ENCODE data around the gene HOXD12. TPM values are rescaled to one million over a fixed set of nuclear protein-coding genes. Genes with fewer than 3 reads are reported as not detected.
A peak's percentile ranks its signal among the peaks of the same experiment; 100 is the strongest.

HOXD12 gene
- total and polyA plus RNA-seq, 4 donors, result not detected

- Histone ChIP-seq H3K27ac (ENCODE audit: low read depth in 1 of 2, low read length in 1 of 2) (no peak overlapping the region), H3K4me1 (ENCODE audit: control insufficient read depth in 5 of 5, insufficient read depth in 5 of 5, low read length in 5 of 5) (peaks cover 0 to 26% (median 7%) of the 10 kb centered on the region in 5 donors), H3K9ac (ENCODE audit: insufficient read depth in 1 of 2, low read length in 2 of 2) (no peak overlapping the region), H3K27me3 (ENCODE audit: control insufficient read depth in 3 of 3, insufficient read depth in 3 of 3, low read length in 2 of 3) (peaks cover 8 to 94% (median 92%) of the 10 kb centered on the region in 3 donors), H3K9me3 (ENCODE audit: control insufficient read depth in 4 of 4, insufficient read depth in 3 of 4, low read length in 3 of 4) (peaks cover 0 to 22% (median 0%) of the 10 kb centered on the region in 4 donors), H3K36me3 (ENCODE audit: control insufficient read depth in 4 of 4, insufficient read depth in 4 of 4, low read length in 4 of 4) (no peaks in the 10 kb centered on the region), H3K4me3 (no peak overlapping the region)
- TF ChIP-seq CTCF (IDR thresholded peaks at IDR 0.05; ENCODE audit: control extremely low read depth, extremely low read depth), result no peak
- 3 to 9% methylated on average over 61 to 62 of the region's 62 CpGs for whole genome bisulfite sequencing, 2 donors
- no peak for ATAC-seq (ENCODE audit: insufficient read depth, low FRiP score)
- peak in 2 of 3 donors; percentile 53 to 61 for DNase-seq
These were observed 17.6 kb upstream of the HOXD12 start for GRCh38 chr2:176081837-176082524.

DNA sequence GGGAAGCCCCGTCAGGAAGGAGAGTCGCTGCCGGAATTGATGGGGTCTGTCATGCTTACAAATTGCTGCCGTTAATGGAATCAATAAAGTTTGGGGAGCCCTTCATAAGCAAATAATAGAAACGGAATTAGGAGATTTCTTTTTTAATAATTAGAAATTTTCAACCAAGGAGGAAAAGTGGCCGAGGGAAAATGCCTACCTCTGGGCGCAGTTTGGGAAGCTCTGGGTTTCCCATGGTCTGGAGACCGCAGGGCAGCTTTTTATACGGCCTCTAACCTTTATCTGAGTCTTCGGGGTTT, 17.1 kb upstream of the HOXD12 start:
- H3K36me3 ChIP-seq (ENCODE audit: control insufficient read depth in 4 of 4, insufficient read depth in 4 of 4, low read length in 4 of 4), result no peaks in the 10 kb centered on the region
- 5 to 11% methylated on average over 10 of the region's 10 CpGs for WGBS, 2 donors
- H3K9me3 ChIP-seq (ENCODE audit: control insufficient read depth in 4 of 4, insufficient read depth in 3 of 4, low read length in 3 of 4), result peaks cover 0 to 24% (median 0%) of the 10 kb centered on the region in 4 donors
- H3K9ac ChIP-seq (ENCODE audit: insufficient read depth in 1 of 2, low read length in 2 of 2), result no peak overlapping the region
- ATAC-seq (ENCODE audit: insufficient read depth, low FRiP score), result no peak
- no peak for TF ChIP-seq CTCF (IDR thresholded peaks at IDR 0.05; ENCODE audit: control extremely low read depth, extremely low read depth)
- peaks cover 8 to 94% (median 92%) of the 10 kb centered on the region in 3 donors for H3K27me3 ChIP-seq (ENCODE audit: control insufficient read depth in 3 of 3, insufficient read depth in 3 of 3, low read length in 2 of 3)
- H3K4me1 ChIP-seq (ENCODE audit: control insufficient read depth in 5 of 5, insufficient read depth in 5 of 5, low read length in 5 of 5), result peaks cover 0 to 26% (median 7%) of the 10 kb centered on the region in 5 donors
- no peak overlapping the region for H3K4me3 ChIP-seq
- no peak for DNase-seq
- no peak overlapping the region for H3K27ac ChIP-seq (ENCODE audit: low read depth in 1 of 2, low read length in 1 of 2)

- peaks cover 0 to 30% (median 7%) of the 10 kb centered on the region in 5 donors for H3K4me1 ChIP-seq (ENCODE audit: control insufficient read depth in 5 of 5, insufficient read depth in 5 of 5, low read length in 5 of 5)
- no peak overlapping the region for H3K4me3 ChIP-seq
- H3K9me3 ChIP-seq (ENCODE audit: control insufficient read depth in 4 of 4, insufficient read depth in 3 of 4, low read length in 3 of 4), result peaks cover 0 to 27% (median 0%) of the 10 kb centered on the region in 4 donors
- peak in 2 of 3 donors; percentile 47 to 55 for DNase-seq
- H3K36me3 ChIP-seq (ENCODE audit: control insufficient read depth in 4 of 4, insufficient read depth in 4 of 4, low read length in 4 of 4), result no peaks in the 10 kb centered on the region
- no peak overlapping the region for H3K27ac ChIP-seq (ENCODE audit: low read depth in 1 of 2, low read length in 1 of 2)
- TF ChIP-seq CTCF (IDR thresholded peaks at IDR 0.05; ENCODE audit: control extremely low read depth, extremely low read depth), result no peak
- ATAC-seq (ENCODE audit: insufficient read depth, low FRiP score), result no peak
- 6 to 9% methylated on average over 50 to 66 of the region's 66 CpGs for WGBS, 2 donors
- no peak overlapping the region for H3K9ac ChIP-seq (ENCODE audit: insufficient read depth in 1 of 2, low read length in 2 of 2)
- peaks cover 8 to 95% (median 92%) of the 10 kb centered on the region in 3 donors for H3K27me3 ChIP-seq (ENCODE audit: control insufficient read depth in 3 of 3, insufficient read depth in 3 of 3, low read length in 2 of 3)
These were observed 16.5 kb upstream of the HOXD12 start for GRCh38 chr2:176082824-176083751.

Measured in lung (tissue), 12 donors.